ENCODE data around the gene UNC5A.

UNC5A gene

DNA sequence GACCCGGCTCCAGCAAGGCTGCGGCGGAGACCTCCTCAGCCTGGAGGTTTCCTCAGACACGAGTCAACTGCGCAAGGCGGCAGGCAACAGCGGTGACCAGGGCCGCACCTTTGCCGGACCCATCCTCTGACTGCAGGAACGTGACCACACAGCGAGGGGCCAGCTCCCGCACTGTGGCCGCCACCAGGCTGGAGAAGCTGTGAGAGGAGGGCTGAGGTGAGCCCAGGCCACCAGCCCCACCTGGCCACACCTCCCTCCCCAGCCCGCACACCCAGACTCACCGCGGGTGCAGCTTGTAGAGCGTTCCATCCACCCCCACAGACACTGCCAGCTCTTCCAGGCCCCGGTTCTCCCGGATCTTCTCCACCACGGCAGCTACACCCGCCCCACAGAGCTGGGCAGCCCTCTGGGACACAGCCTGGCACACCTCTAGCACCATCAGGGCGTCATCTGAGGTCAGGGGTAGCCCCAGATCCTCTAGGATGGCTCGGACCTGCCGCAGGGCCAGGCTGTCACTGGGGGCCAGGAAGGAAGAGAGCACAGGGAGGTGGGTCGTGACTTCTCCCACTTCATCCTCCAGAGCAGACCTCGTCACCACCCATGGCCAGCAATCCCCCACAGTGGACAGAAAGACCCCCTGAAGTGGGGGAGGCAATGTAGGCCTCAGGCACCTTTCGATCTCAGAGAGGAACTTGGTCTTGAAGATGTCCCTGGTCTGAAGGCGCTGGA is 70.8 kb downstream of the UNC5A start:
- TF ChIP-seq SIN3A (IDR thresholded peaks at IDR 0.05; ENCODE audit: borderline replicate concordance, insufficient read depth, low read length) (no peak), FOXP2 (optimal IDR thresholded peaks at IDR 0.05; ENCODE audit: borderline replicate concordance, extremely low read depth, extremely low read length, insufficient read depth) (no peak), POLR2AphosphoS5 (IDR thresholded peaks at IDR 0.05; ENCODE audit: low read depth, low read length) (no peak), TAF1 (IDR thresholded peaks at IDR 0.05; ENCODE audit: borderline replicate concordance, insufficient read depth, low read length) (no peak)
- TF ChIP-seq, protein P1, sequence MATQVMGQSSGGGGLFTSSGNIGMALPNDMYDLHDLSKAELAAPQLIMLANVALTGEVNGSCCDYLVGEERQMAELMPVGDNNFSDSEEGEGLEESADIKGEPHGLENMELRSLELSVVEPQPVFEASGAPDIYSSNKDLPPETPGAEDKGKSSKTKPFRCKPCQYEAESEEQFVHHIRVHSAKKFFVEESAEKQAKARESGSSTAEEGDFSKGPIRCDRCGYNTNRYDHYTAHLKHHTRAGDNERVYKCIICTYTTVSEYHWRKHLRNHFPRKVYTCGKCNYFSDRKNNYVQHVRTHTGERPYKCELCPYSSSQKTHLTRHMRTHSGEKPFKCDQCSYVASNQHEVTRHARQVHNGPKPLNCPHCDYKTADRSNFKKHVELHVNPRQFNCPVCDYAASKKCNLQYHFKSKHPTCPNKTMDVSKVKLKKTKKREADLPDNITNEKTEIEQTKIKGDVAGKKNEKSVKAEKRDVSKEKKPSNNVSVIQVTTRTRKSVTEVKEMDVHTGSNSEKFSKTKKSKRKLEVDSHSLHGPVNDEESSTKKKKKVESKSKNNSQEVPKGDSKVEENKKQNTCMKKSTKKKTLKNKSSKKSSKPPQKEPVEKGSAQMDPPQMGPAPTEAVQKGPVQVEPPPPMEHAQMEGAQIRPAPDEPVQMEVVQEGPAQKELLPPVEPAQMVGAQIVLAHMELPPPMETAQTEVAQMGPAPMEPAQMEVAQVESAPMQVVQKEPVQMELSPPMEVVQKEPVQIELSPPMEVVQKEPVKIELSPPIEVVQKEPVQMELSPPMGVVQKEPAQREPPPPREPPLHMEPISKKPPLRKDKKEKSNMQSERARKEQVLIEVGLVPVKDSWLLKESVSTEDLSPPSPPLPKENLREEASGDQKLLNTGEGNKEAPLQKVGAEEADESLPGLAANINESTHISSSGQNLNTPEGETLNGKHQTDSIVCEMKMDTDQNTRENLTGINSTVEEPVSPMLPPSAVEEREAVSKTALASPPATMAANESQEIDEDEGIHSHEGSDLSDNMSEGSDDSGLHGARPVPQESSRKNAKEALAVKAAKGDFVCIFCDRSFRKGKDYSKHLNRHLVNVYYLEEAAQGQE (IDR thresholded peaks at IDR 0.05; ENCODE audit: insufficient read depth in 1 of 2, low read depth in 2 of 2, low read length in 2 of 2) = no peak

GRCh38 chr5:176881816-176882566 is 71.6 kb downstream of the UNC5A start:
- TF ChIP-seq TAF1 (IDR thresholded peaks at IDR 0.05; ENCODE audit: borderline replicate concordance, insufficient read depth, low read length) = no peak
- no peak for TF ChIP-seq POLR2AphosphoS5 (IDR thresholded peaks at IDR 0.05; ENCODE audit: low read depth, low read length)
- TF ChIP-seq, protein P1 (IDR thresholded peaks at IDR 0.05; ENCODE audit: insufficient read depth in 1 of 2, low read depth in 2 of 2, low read length in 2 of 2) = no peak
- TF ChIP-seq FOXP2 (optimal IDR thresholded peaks at IDR 0.05; ENCODE audit: borderline replicate concordance, extremely low read depth, extremely low read length, insufficient read depth) = no peak
- TF ChIP-seq SIN3A (IDR thresholded peaks at IDR 0.05; ENCODE audit: borderline replicate concordance, insufficient read depth, low read length) = no peak

GRCh38 chr5:176882567-176882903 is 72.2 kb downstream of the UNC5A start:
- TF ChIP-seq TAF1 (IDR thresholded peaks at IDR 0.05; ENCODE audit: borderline replicate concordance, insufficient read depth, low read length) = no peak
- TF ChIP-seq FOXP2 (optimal IDR thresholded peaks at IDR 0.05; ENCODE audit: borderline replicate concordance, extremely low read depth, extremely low read length, insufficient read depth) = no peak
- no peak for TF ChIP-seq SIN3A (IDR thresholded peaks at IDR 0.05; ENCODE audit: borderline replicate concordance, insufficient read depth, low read length)
- TF ChIP-seq, protein P1 (IDR thresholded peaks at IDR 0.05; ENCODE audit: insufficient read depth in 1 of 2, low read depth in 2 of 2, low read length in 2 of 2) = no peak
- no peak for TF ChIP-seq POLR2AphosphoS5 (IDR thresholded peaks at IDR 0.05; ENCODE audit: low read depth, low read length)

- no peak for TF ChIP-seq FOXP2 (optimal IDR thresholded peaks at IDR 0.05; ENCODE audit: borderline replicate concordance, extremely low read depth, extremely low read length, insufficient read depth)
Measured at GRCh38 chr5:176883700-176884570, 73.6 kb downstream of the UNC5A start.

- TF ChIP-seq TAF1 (IDR thresholded peaks at IDR 0.05; ENCODE audit: borderline replicate concordance, insufficient read depth, low read length) (no peak), SIN3A (IDR thresholded peaks at IDR 0.05; ENCODE audit: borderline replicate concordance, insufficient read depth, low read length) (no peak), FOXP2 (optimal IDR thresholded peaks at IDR 0.05; ENCODE audit: borderline replicate concordance, extremely low read depth, extremely low read length, insufficient read depth) (no peak), POLR2AphosphoS5 (IDR thresholded peaks at IDR 0.05; ENCODE audit: low read depth, low read length) (no peak)
- TF ChIP-seq, protein P1 (IDR thresholded peaks at IDR 0.05; ENCODE audit: insufficient read depth in 1 of 2, low read depth in 2 of 2, low read length in 2 of 2) = no peak
Measured at GRCh38 chr5:176884571-176884890, 74.2 kb downstream of the UNC5A start.

Measured in PFSK-1 (cell line).